H9 (cell line): ENCODE results near the gene HYDIN. TPM values are rescaled to one million over a fixed set of nuclear protein-coding genes. Genes with fewer than 3 reads are reported as not detected.

Source experiments
- DNase-seq: peaks from one replicate; pipeline ENCODE4 v3.0.0-alpha.2; 2017
- H2AFZ ChIP-seq: one replicate; pipeline ENCODE4 v1.6.1; 2013; ENCODE audit warnings: mild to moderate bottlenecking, low read length, control low read depth, moderate library complexity
- H2AK5ac ChIP-seq: 2 replicates; pipeline ENCODE4 v1.6.1; 2013; ENCODE audit warnings: low read length, control low read depth, mixed read lengths; ENCODE audit not compliant: insufficient read length
- H2BK120ac ChIP-seq: one replicate; pipeline ENCODE4 v1.6.1; 2013; ENCODE audit warnings: low read depth, mild to moderate bottlenecking, low read length, control low read depth, inconsistent platforms; ENCODE audit not compliant: poor library complexity, severe bottlenecking
- H2BK12ac ChIP-seq: 2 replicates; pipeline ENCODE4 v1.6.1; 2013; ENCODE audit warnings: low read length, control low read depth, mixed read lengths, low read depth; ENCODE audit not compliant: insufficient read length
- H2BK15ac ChIP-seq: 2 replicates; pipeline ENCODE4 v1.6.1; 2013; ENCODE audit warnings: low read depth, low read length, control low read depth
- H2BK20ac ChIP-seq: one replicate; pipeline ENCODE4 v1.6.1; 2013; ENCODE audit warnings: low read depth, mild to moderate bottlenecking, low read length, control low read depth, inconsistent platforms; ENCODE audit not compliant: poor library complexity, severe bottlenecking
- H2BK5ac ChIP-seq: 2 replicates; pipeline ENCODE4 v1.6.1; 2013; ENCODE audit warnings: low read length, control low read depth, mixed read lengths; ENCODE audit not compliant: insufficient read length
- H3K14ac ChIP-seq: 2 replicates; pipeline ENCODE4 v1.6.1; 2013; ENCODE audit warnings: low read length, control low read depth; ENCODE audit not compliant: insufficient read depth
- H3K18ac ChIP-seq: 2 replicates; pipeline ENCODE4 v1.6.1; 2013; ENCODE audit warnings: low read depth, mild to moderate bottlenecking, mixed read lengths, low read length, control low read depth; ENCODE audit not compliant: insufficient read length
- H3K23ac ChIP-seq: 2 replicates; pipeline ENCODE4 v1.6.1; 2013; ENCODE audit warnings: low read length, control low read depth, mixed read lengths, low read depth; ENCODE audit not compliant: insufficient read length
- H3K23me2 ChIP-seq: 2 replicates; pipeline ENCODE4 v1.6.1; 2013; ENCODE audit warnings: low read depth, mild to moderate bottlenecking, mixed read lengths, low read length, control low read depth; ENCODE audit not compliant: insufficient read length, poor library complexity, severe bottlenecking
- H3K27ac ChIP-seq: 2 replicates; pipeline ENCODE4 v1.5.1; 2013; ENCODE audit warnings: low read length, control low read depth, mixed read lengths, low read depth; ENCODE audit not compliant: insufficient read length
- H3K27me3 ChIP-seq: 2 replicates; pipeline ENCODE4 v1.6.1; 2013; ENCODE audit warnings: low read length, control low read depth, inconsistent platforms; ENCODE audit not compliant: insufficient read depth
- H3K4ac ChIP-seq: 2 replicates; pipeline ENCODE4 v1.6.1; 2013; ENCODE audit warnings: low read depth, mild to moderate bottlenecking, control low read depth, inconsistent platforms, low read length, moderate library complexity
- H3K4me1 ChIP-seq: 2 replicates; pipeline ENCODE4 v1.6.1; 2013; ENCODE audit warnings: low read length, control low read depth, inconsistent platforms; ENCODE audit not compliant: insufficient read depth
- H3K4me2 ChIP-seq: 2 replicates; pipeline ENCODE4 v1.6.1; 2013; ENCODE audit warnings: low read length, control low read depth, mixed read lengths; ENCODE audit not compliant: insufficient read length, insufficient read depth
- H3K56ac ChIP-seq: 2 replicates; pipeline ENCODE4 v1.6.1; 2013; ENCODE audit warnings: low read depth, mild to moderate bottlenecking, mixed read lengths, low read length, control low read depth; ENCODE audit not compliant: insufficient read length
- H3K79me1 ChIP-seq: 2 replicates; pipeline ENCODE4 v1.6.1; 2013; ENCODE audit warnings: low read depth, mild to moderate bottlenecking, moderate library complexity, low read length, control low read depth, inconsistent platforms; ENCODE audit not compliant: insufficient read depth, poor library complexity, severe bottlenecking
- H3K79me2 ChIP-seq: 2 replicates; pipeline ENCODE4 v1.6.1; 2013; ENCODE audit warnings: low read length, control low read depth, inconsistent platforms; ENCODE audit not compliant: insufficient read depth
- H3K9ac ChIP-seq: 2 replicates; pipeline ENCODE4 v1.6.1; 2013; ENCODE audit warnings: low read length, control low read depth, mixed read lengths; ENCODE audit not compliant: insufficient read length; ENCODE audit errors: extremely low read depth
- H3K9me3 ChIP-seq: one replicate; pipeline ENCODE4 v1.6.1; 2013; ENCODE audit warnings: low read depth, low read length, inconsistent platforms; ENCODE audit not compliant: control insufficient read depth
- H3T11ph ChIP-seq: one replicate; pipeline ENCODE4 v1.6.1; 2013; ENCODE audit warnings: mild to moderate bottlenecking, low read length, control low read depth, inconsistent platforms
- H4K20me1 ChIP-seq: one replicate; pipeline ENCODE4 v1.6.1; 2013; ENCODE audit not compliant: control insufficient read depth, insufficient read length, insufficient read depth
- H4K5ac ChIP-seq: 2 replicates; pipeline ENCODE4 v1.6.1; 2013; ENCODE audit warnings: low read depth, mild to moderate bottlenecking, mixed read lengths, low read length, control low read depth; ENCODE audit not compliant: insufficient read length
- H4K8ac ChIP-seq: replicated peaks from 2 replicates; pipeline ENCODE4 v1.6.1; 2013; ENCODE audit warnings: low read length, control low read depth, mixed read lengths, low read depth; ENCODE audit not compliant: insufficient read length
- H4K91ac ChIP-seq: 2 replicates; pipeline ENCODE4 v1.6.1; 2013; ENCODE audit warnings: low read depth, mild to moderate bottlenecking, moderate library complexity, mixed read lengths, low read length, control low read depth; ENCODE audit not compliant: insufficient read length
- H3K27ac Mint-ChIP-seq, 3 experiments: 2 replicates in 2 of 3; 3 replicates in 1 of 3; pipeline ENCODE4 v1.8.0; 2020 to 2021; ENCODE audit warnings: mixed read lengths in 3 of 3, mild to moderate bottlenecking in 1 of 3, moderate library complexity in 1 of 3
- H3K27me3 Mint-ChIP-seq: 2 replicates; pipeline ENCODE4 v1.8.0; 2021; ENCODE audit warnings: low read depth, mild to moderate bottlenecking, moderate library complexity, mixed read lengths
- H3K36me3 Mint-ChIP-seq, 3 experiments: 2 replicates in 2 of 3; 3 replicates in 1 of 3; pipeline ENCODE4 v1.8.0; 2020 to 2021; ENCODE audit warnings: low read depth in 3 of 3, mixed read lengths in 3 of 3; ENCODE audit not compliant: insufficient read depth in 1 of 3
- H3K4me1 Mint-ChIP-seq, 2 experiments: 2 replicates each; pipeline ENCODE4 v1.8.0; 2020; ENCODE audit warnings: mixed read lengths in 2 of 2
- H3K4me3 Mint-ChIP-seq, 2 experiments: 2 replicates in 1 of 2; 3 replicates in 1 of 2; pipeline ENCODE4 v1.8.0; 2020 to 2021; ENCODE audit warnings: mild to moderate bottlenecking in 2 of 2, mixed read lengths in 2 of 2, moderate library complexity in 1 of 2
- H3K9me3 Mint-ChIP-seq, 2 experiments: 2 replicates in 1 of 2; 3 replicates in 1 of 2; pipeline ENCODE4 v1.8.0; 2020; ENCODE audit warnings: mild to moderate bottlenecking in 2 of 2, mixed read lengths in 2 of 2, moderate library complexity in 1 of 2
- WGBS: extraction: QIAGEN DNeasy Blood & Tissue Kit; methylation state at CpG from one replicate; pipeline ENCODE4 v1.1.7; 2013; ENCODE audit warnings: missing lambda C conversion rate, low lambda C conversion rate, mixed read lengths; ENCODE audit not compliant: insufficient read length; ENCODE audit errors: extremely low coverage; 5-methylcytosine and 5-hydroxymethylcytosine counted together
- total RNA-seq: library from RNA; stranded (reverse); gene quantifications from 2 replicates; pipeline ENCODE4 v1.2.1, GENCODE V29; 2021
- TF ChIP-seq, protein P1 (sequence below): fragments of 200-600 bp; sonication (generic); conservative IDR thresholded peaks from 3 replicates; pipeline ENCODE4 v1.8.0; 2021; ENCODE audit warnings: antibody characterized with exemption, mild to moderate bottlenecking

HYDIN gene
- total RNA-seq, 1 experiment from 2014 or later: 1.7 TPM

DNA sequence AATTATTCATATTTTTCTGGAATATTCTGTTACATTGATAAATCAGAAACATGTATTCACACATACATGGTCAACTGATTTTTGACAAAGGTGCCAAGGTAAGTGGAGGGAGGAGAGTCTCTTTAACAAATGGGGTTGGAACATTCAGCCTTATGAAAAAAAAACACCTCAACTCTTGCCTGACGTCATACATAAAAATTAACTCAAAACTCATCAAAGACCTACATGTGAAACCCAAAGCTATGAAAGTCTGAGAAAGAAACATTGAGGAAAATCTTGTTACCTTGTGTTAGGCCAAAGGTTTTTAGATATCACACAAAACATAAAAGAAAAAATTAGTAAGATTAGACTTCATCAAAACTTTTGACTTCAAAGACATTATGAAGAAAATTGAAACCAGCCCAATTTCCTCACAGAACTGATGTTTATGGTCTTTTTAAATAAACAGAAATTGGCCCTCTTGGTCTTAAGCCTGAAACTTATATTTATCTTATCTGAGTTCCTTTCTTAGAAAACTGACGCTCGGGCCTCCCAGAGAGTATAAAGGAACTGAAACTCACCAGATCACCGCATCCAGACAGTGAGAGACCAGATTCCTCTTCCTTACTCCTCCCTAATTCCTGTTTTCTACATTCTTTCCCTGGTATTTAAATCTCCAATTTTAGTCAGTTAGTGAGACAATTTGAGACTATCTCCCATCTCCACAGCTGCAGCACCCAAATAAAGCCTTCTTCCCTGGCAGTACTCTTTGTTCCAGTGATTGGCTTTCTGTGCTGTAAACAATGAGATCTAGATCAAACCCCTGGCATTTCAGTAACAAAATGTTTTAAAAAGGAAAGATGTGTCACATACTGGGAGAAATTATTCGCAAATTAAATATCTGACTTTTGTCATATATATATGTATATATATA, 4.0 kb downstream of the HYDIN start:
- H3K56ac ChIP-seq: no peak overlapping the region
- H2BK120ac ChIP-seq: no peak overlapping the region
- no peak overlapping the region for H2BK20ac ChIP-seq
- no peak overlapping the region for H3K14ac ChIP-seq
- Mint-ChIP-seq H3K27ac (no peak overlapping the region), H3K9me3 (peaks cover 60 to 66% of the 10 kb centered on the region in 2 experiments), H3K4me3 (no peak overlapping the region), H3K4me1 (peaks cover 12 to 14% of the 10 kb centered on the region in 2 experiments), H3K27me3 (peaks cover 3% of the 10 kb centered on the region), H3K36me3 (peaks cover 9 to 54% (median 20%) of the 10 kb centered on the region in 3 experiments)
- no CpG with 5 or more reads among the region's 5 CpGs for WGBS
- no peak overlapping the region for H2BK12ac ChIP-seq
- H4K5ac ChIP-seq: no peak overlapping the region
- H3K18ac ChIP-seq: no peak overlapping the region
- H3K23me2 ChIP-seq: peaks cover 3% of the 10 kb centered on the region
- no peak for DNase-seq
- H3K79me2 ChIP-seq: no peaks in the 10 kb centered on the region
- H3K27ac ChIP-seq: no peak overlapping the region
- no peak overlapping the region for H3K4me2 ChIP-seq
- H3K27me3 ChIP-seq: no peaks in the 10 kb centered on the region
- H3K4me1 ChIP-seq: no peaks in the 10 kb centered on the region
- no peaks in the 10 kb centered on the region for H3K79me1 ChIP-seq
- H3K4ac ChIP-seq: no peak overlapping the region
- no peak overlapping the region for H2BK15ac ChIP-seq
- no peak overlapping the region for H4K91ac ChIP-seq
- no peak overlapping the region for H2BK5ac ChIP-seq
- TF ChIP-seq, protein P1, sequence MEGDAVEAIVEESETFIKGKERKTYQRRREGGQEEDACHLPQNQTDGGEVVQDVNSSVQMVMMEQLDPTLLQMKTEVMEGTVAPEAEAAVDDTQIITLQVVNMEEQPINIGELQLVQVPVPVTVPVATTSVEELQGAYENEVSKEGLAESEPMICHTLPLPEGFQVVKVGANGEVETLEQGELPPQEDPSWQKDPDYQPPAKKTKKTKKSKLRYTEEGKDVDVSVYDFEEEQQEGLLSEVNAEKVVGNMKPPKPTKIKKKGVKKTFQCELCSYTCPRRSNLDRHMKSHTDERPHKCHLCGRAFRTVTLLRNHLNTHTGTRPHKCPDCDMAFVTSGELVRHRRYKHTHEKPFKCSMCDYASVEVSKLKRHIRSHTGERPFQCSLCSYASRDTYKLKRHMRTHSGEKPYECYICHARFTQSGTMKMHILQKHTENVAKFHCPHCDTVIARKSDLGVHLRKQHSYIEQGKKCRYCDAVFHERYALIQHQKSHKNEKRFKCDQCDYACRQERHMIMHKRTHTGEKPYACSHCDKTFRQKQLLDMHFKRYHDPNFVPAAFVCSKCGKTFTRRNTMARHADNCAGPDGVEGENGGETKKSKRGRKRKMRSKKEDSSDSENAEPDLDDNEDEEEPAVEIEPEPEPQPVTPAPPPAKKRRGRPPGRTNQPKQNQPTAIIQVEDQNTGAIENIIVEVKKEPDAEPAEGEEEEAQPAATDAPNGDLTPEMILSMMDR: no peak
- no peak overlapping the region for H3K9ac ChIP-seq
- no peak overlapping the region for H2AFZ ChIP-seq
- H4K8ac ChIP-seq: no peak overlapping the region
- peaks cover 8% of the 10 kb centered on the region for H3K9me3 ChIP-seq
- H2AK5ac ChIP-seq: no peak overlapping the region
- H4K20me1 ChIP-seq: no peaks in the 10 kb centered on the region
- no peak overlapping the region for H3T11ph ChIP-seq
- no peak overlapping the region for H3K23ac ChIP-seq
